HAP-1 (cell line): Measurements from ENCODE around the gene HHAT.

Experiments
- DNase-seq, 2 experiments: peaks; one replicate each; pipeline ENCODE4 v3.0.0-alpha.2; 2016 to 2020; ENCODE audit warnings: low spot score in 2 of 2
- H3K27me3 ChIP-seq: fragments of 250-450 bp; sonication (Bioruptor Pico); 2 replicates; pipeline ENCODE4 v1.5.1; 2020; ENCODE audit warnings: low read depth, mild to moderate bottlenecking, moderate library complexity
- H3K36me3 ChIP-seq: fragments of 250-450 bp; sonication (Bioruptor Pico); replicated peaks from 2 replicates; pipeline ENCODE4 v1.5.1; 2020; ENCODE audit warnings: mild to moderate bottlenecking
- H3K4me1 ChIP-seq: fragments of 250-450 bp; sonication (Bioruptor Pico); 2 replicates; pipeline ENCODE4 v1.5.1; 2020; ENCODE audit warnings: mild to moderate bottlenecking
- H3K4me3 ChIP-seq: fragments of 250-450 bp; sonication (Bioruptor Pico); 2 replicates; pipeline ENCODE4 v1.5.1; 2020; ENCODE audit warnings: mild to moderate bottlenecking, moderate library complexity
- H3K9me3 ChIP-seq: fragments of 250-450 bp; sonication (Bioruptor Pico); 2 replicates; pipeline ENCODE4 v1.5.1; 2020; ENCODE audit warnings: mild to moderate bottlenecking, moderate library complexity
- in situ Hi-C: fragments of 300-500 bp; cut with MboI; formaldehyde crosslinking; loops from 3 replicates; pipeline ENCODE4 v1.14.3; 2020; ENCODE audit warnings: low sequenced_read_pairs, inconsistent platforms, mixed read lengths

The HHAT gene

GRCh38 chr1:210372931-210373627, 44.4 kb downstream of the HHAT start:
- no peaks in the 10 kb centered on the region for H3K9me3 ChIP-seq
- H3K27me3 ChIP-seq, result no peaks in the 10 kb centered on the region
- no peaks in the 10 kb centered on the region for H3K36me3 ChIP-seq
- H3K4me3 ChIP-seq, result no peak overlapping the region
- in situ Hi-C loops, result no loop called here
- H3K4me1 ChIP-seq, result peaks cover 27% of the 10 kb centered on the region
- DNase-seq, result peak in 1 of 2 experiments; percentile 67

GRCh38 chr1:210373628-210373877, 44.9 kb downstream of the HHAT start:
- in situ Hi-C loops, result no loop called here
- Histone ChIP-seq H3K27me3 (no peaks in the 10 kb centered on the region), H3K4me1 (peaks cover 32% of the 10 kb centered on the region), H3K9me3 (no peaks in the 10 kb centered on the region), H3K4me3 (no peak overlapping the region), H3K36me3 (no peaks in the 10 kb centered on the region)
- DNase-seq, result peak in 1 of 2 experiments; percentile 62

DNA sequence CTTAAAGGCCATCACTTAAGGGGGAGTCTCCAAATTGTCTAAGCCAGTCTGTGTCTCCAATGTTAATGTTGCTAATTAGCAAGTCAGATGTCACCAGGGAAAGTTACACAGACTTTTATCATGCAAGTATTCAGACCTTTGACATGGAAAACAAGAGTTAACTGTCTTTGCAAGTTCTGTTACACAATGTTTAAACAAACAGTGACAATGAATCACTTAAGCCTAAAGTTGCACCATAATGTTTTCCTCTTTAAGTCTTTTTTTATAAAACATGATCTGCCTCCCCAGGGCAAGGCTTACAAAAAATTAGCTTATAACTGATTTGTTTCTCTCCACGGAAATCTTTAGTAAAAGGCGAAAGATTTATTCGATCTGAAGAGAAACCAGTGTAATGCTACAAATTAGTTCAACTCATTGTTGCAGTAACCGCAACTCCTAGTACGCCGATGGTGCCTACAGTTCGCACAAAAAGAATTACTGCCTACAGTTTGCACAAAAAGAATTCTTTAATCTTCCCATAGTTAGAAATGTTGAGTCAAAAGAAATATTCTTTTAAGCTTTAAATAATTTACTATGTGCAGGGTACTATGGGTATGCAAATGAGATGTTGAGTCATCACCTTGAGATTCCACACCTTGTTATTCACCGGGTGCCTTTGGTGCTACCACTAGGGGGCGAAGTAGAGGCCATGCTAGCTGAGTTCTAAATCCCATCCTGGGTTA, 45.3 kb downstream of the HHAT start:
- H3K4me1 ChIP-seq, result peaks cover 33% of the 10 kb centered on the region
- DNase-seq, result peak; percentile 95 to 100
- H3K27me3 ChIP-seq, result no peaks in the 10 kb centered on the region
- H3K36me3 ChIP-seq, result no peaks in the 10 kb centered on the region
- no peaks in the 10 kb centered on the region for H3K9me3 ChIP-seq
- no peak overlapping the region for H3K4me3 ChIP-seq
- in situ Hi-C loops, result no loop called here

DNA sequence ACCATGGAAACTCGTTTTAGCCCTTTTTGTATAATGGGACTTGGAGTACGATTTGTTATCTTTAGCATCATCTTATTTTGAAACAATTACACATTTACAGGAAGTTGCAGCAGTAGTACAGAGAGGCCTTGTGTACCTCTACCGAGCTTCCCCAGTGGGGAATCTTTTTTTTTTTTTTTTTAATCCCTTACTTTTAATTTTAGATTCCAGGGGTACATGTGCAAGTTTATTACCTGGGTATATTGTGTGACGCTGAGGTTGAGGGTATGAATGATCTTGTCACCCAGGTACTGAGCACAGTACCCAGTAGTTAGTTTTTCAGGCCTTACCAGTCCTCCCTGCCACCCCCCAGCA, 45.9 kb downstream of the HHAT start:
- Histone ChIP-seq H3K4me1 (peaks cover 33% of the 10 kb centered on the region), H3K4me3 (no peak overlapping the region), H3K27me3 (no peaks in the 10 kb centered on the region), H3K9me3 (no peaks in the 10 kb centered on the region), H3K36me3 (no peaks in the 10 kb centered on the region)
- no peak for DNase-seq
- in situ Hi-C loops, result no loop called here

- no peaks in the 10 kb centered on the region for H3K9me3 ChIP-seq
- in situ Hi-C loops, result loop anchor here (25.0 kb wide), 1 partner anchor 240 kb away; no protein-coding TSS in a partner anchor
- no peak overlapping the region for H3K4me3 ChIP-seq
- H3K4me1 ChIP-seq, result peaks cover 30% of the 10 kb centered on the region
- H3K36me3 ChIP-seq, result no peaks in the 10 kb centered on the region
- no peaks in the 10 kb centered on the region for H3K27me3 ChIP-seq
- no peak for DNase-seq
Observed at GRCh38 chr1:210376836-210377372, 48.2 kb downstream of the HHAT start.

- no peaks in the 10 kb centered on the region for H3K9me3 ChIP-seq
- DNase-seq, result peak in 1 of 2 experiments; percentile 84
- H3K4me1 ChIP-seq, result peaks cover 21% of the 10 kb centered on the region
- H3K36me3 ChIP-seq, result no peaks in the 10 kb centered on the region
- H3K4me3 ChIP-seq, result no peak overlapping the region
- in situ Hi-C loops, result loop anchor here (25.0 kb wide), 1 partner anchor 241 kb away; no protein-coding TSS in a partner anchor
- no peaks in the 10 kb centered on the region for H3K27me3 ChIP-seq
Observed at GRCh38 chr1:210377731-210378333, 49.1 kb downstream of the HHAT start.

GRCh38 chr1:210378736-210379135, 50.0 kb downstream of the HHAT start:
- H3K4me3 ChIP-seq, result no peak overlapping the region
- H3K36me3 ChIP-seq, result no peaks in the 10 kb centered on the region
- no peaks in the 10 kb centered on the region for H3K9me3 ChIP-seq
- peaks cover 13% of the 10 kb centered on the region for H3K4me1 ChIP-seq
- H3K27me3 ChIP-seq, result no peaks in the 10 kb centered on the region
- DNase-seq, result no peak
- in situ Hi-C loops, result loop anchor here (25.0 kb wide), 1 partner anchor 241 kb away; no protein-coding TSS in a partner anchor

DNA sequence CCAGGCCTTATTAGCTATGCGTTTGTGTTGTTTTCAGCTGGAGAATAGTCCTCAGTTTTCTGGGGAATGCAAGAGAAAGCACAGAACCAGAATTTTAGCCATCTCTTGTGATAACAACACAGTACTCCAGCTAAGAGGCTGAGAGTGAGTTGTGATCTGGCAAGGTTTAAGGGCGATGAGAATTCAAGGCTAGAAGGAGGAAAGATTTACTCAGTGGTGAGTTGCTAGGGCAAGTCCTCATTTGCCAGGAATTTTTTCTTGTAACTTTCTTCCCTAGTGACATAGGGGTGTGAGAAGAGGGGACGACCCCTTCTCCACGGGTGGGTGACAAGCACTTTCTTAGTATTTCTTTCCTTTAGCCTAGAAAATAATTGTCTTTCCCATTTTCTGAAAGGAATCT, 53.2 kb downstream of the HHAT start:
- Histone ChIP-seq H3K36me3 (no peaks in the 10 kb centered on the region), H3K4me1 (peaks cover 13% of the 10 kb centered on the region; the same call in 1 of the 2 replicates), H3K9me3 (no peaks in the 10 kb centered on the region), H3K27me3 (no peaks in the 10 kb centered on the region), H3K4me3 (no peak overlapping the region)
- no peak for DNase-seq
- in situ Hi-C loops, result loop anchor here (25.0 kb wide), 1 partner anchor 245 kb away; no protein-coding TSS in a partner anchor

DNA sequence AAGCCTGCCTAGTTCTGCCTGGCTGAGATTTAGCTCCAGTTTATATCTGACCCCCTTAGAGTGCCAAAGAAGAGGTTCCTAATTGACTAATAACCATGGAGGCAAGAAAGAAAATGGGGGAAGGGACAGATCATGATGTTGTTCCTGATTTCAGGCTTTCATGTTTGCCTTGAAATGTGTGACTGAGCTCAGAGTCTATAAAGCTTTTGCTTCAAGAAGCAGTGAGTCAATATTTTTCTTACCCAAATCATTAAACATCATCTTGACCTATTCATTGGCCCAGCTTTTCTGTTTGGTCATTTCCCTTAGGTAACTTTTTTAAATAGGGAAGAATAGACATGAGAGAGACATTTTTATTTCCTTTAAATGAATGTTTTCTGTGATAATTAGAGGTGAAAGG, 55.9 kb downstream of the HHAT start:
- H3K4me3 ChIP-seq, result no peak overlapping the region
- H3K36me3 ChIP-seq, result no peaks in the 10 kb centered on the region
- in situ Hi-C loops, result loop anchor here (25.0 kb wide), 1 partner anchor 247 kb away; no protein-coding TSS in a partner anchor
- no peaks in the 10 kb centered on the region for H3K4me1 ChIP-seq
- no peak for DNase-seq
- H3K9me3 ChIP-seq, result no peaks in the 10 kb centered on the region
- no peaks in the 10 kb centered on the region for H3K27me3 ChIP-seq

DNA sequence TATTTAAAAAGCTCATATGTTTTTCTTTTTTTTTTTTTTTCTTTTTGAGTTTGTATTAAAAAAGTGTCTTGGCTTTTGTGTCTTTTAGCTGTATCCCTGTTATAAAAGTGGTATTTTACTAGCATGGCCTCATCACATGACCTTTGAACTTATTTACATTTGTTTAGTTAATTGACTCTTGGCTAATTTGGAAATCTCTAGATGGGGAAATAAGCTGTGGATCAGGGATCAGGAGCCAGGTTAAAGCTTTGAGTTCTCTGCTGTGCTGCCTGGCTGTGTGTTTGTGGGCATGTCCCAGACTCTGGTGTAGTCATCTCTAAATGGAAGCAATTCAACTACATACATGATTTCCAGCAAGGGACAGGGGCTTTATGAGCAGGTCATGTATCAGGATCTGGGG, 56.5 kb downstream of the HHAT start:
- in situ Hi-C loops, result loop anchor here (25.0 kb wide), 1 partner anchor 248 kb away; no protein-coding TSS in a partner anchor
- Histone ChIP-seq H3K4me3 (no peak overlapping the region), H3K4me1 (no peaks in the 10 kb centered on the region), H3K27me3 (no peaks in the 10 kb centered on the region), H3K9me3 (no peaks in the 10 kb centered on the region), H3K36me3 (no peaks in the 10 kb centered on the region)
- DNase-seq, result no peak

DNA sequence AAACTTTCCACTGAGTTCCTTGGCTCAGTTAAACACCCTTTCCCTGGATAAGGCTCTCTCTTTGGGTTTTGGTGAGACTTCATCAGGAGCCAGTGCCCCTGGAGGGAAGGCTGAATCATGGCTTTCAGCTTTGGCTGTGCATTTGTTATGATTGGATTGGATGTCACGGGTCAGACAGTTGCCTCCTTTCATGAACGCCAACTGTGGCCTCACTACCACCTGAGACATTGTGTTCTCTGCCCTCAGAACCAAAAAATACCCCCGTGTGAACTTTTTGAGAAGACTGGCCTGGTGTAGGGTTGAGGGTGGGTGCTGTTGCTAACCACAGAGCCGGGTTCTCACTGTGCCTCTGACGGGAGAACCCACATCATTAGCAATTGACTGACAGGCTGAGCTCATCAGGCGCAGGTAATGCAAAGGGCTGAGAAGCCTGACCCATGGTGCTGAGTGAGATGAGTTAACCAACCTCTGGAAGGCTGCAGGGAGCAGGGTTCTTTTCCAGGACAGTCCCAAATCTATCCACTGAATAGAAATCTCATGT, 65.6 kb downstream of the HHAT start:
- H3K4me1 ChIP-seq, result no peaks in the 10 kb centered on the region
- in situ Hi-C loops, result loop anchor here (25.0 kb wide), 1 partner anchor 257 kb away; no protein-coding TSS in a partner anchor
- H3K4me3 ChIP-seq, result no peak overlapping the region
- peaks cover 18% of the 10 kb centered on the region for H3K27me3 ChIP-seq
- no peaks in the 10 kb centered on the region for H3K36me3 ChIP-seq
- H3K9me3 ChIP-seq, result no peaks in the 10 kb centered on the region
- no peak for DNase-seq

DNA sequence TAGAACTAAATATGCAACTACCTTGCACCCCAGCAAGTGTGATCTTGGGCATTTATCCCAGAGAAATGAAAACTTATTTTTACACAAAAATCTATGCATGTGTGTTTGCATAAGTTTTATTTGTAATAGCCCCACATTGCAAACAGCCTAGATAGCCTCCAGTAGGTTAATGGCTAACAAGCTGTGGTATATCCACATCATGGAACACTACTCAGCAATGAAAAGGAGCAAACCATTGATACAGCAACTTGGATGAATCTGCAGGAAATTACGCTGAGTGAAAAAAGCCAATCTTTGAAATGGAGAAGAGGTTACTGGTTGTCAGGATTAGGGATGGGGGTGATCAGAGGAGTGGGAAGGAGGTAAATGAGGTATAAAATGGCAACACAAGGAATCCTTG, 67.8 kb downstream of the HHAT start:
- Histone ChIP-seq H3K4me1 (no peaks in the 10 kb centered on the region), H3K27me3 (peaks cover 18% of the 10 kb centered on the region), H3K9me3 (no peaks in the 10 kb centered on the region), H3K36me3 (no peaks in the 10 kb centered on the region), H3K4me3 (no peak overlapping the region)
- no peak for DNase-seq
- in situ Hi-C loops, result loop anchor here (25.0 kb wide), 1 partner anchor 259 kb away; no protein-coding TSS in a partner anchor

- Histone ChIP-seq H3K4me1 (no peaks in the 10 kb centered on the region), H3K36me3 (no peaks in the 10 kb centered on the region), H3K4me3 (no peak overlapping the region), H3K9me3 (no peaks in the 10 kb centered on the region), H3K27me3 (peaks cover 18% of the 10 kb centered on the region)
- DNase-seq, result no peak
- in situ Hi-C loops, result loop anchor here (25.0 kb wide), 1 partner anchor 260 kb away; no protein-coding TSS in a partner anchor
Observed at GRCh38 chr1:210397252-210397651, 68.5 kb downstream of the HHAT start.
